NCI-H2081 (cell line): ENCODE measurements around the gene DHRS9.
"Not testable (repeated sequence)": the region's sequence is repeated elsewhere in the genome, so short reads cannot be mapped to it uniquely, and the experiment has no call there.

Experiments
- DNase-seq, 2 experiments: peaks; one replicate each; lab custom pipeline; 2025; lab: John Stamatoyannopoulos, UW

The DHRS9 gene

GRCh38 chr2:169136428-169136827, 67.1 kb downstream of the DHRS9 start:
- not testable (repeated sequence) for DNase-seq

- no peak for DNase-seq
Measured at GRCh38 chr2:169136885-169137534, 67.6 kb downstream of the DHRS9 start.

GRCh38 chr2:169137924-169138323, 68.6 kb downstream of the DHRS9 start:
- peak in 1 of 2 experiments; percentile 13 for DNase-seq

- DNase-seq = no peak
Measured at GRCh38 chr2:169139145-169139544, 69.8 kb downstream of the DHRS9 start.

GRCh38 chr2:169139993-169140767, 70.8 kb downstream of the DHRS9 start:
- no peak for DNase-seq

GRCh38 chr2:169141713-169142352, 72.5 kb downstream of the DHRS9 start:
- DNase-seq = peak; percentile 7 to 38

- DNase-seq = no peak
Measured at GRCh38 chr2:169143998-169144397, 74.6 kb downstream of the DHRS9 start.
